AG09309 (cell line): ENCODE results near the gene CLIP4.

ENCODE experiments used
- DNase-seq: peaks from one replicate; pipeline ENCODE4 v3.0.0-alpha.2; 2010; ENCODE audit warnings: low read depth
- H3K4me3 ChIP-seq: 2 replicates; pipeline ENCODE4 v1.5.1; 2011; ENCODE audit warnings: mild to moderate bottlenecking, low read depth, low read length, moderate library complexity; ENCODE audit not compliant: control insufficient read depth
- CTCF ChIP-seq: IDR thresholded peaks from 2 replicates; pipeline ENCODE4 v1.5.1; 2011; ENCODE audit warnings: mild to moderate bottlenecking, low read depth, low read length, inconsistent platforms; ENCODE audit not compliant: insufficient read depth, control insufficient read depth; ENCODE audit errors: missing control alignments

CLIP4 gene

GRCh38 chr2:29222381-29223179, 107.4 kb downstream of the CLIP4 start:
- no peak for TF ChIP-seq CTCF
- no peak overlapping the region for H3K4me3 ChIP-seq
- DNase-seq: no peak

- DNase-seq: no peak
These were observed 108.0 kb downstream of the CLIP4 start for GRCh38 chr2:29223257-29223656.

GRCh38 chr2:29223851-29224692, 108.9 kb downstream of the CLIP4 start:
- no peak for TF ChIP-seq CTCF
- peak; percentile 8 for DNase-seq
- no peak overlapping the region for H3K4me3 ChIP-seq

More at GRCh38 chr2:29223257-29223656, 108.0 kb downstream of the CLIP4 start:
- no peak for TF ChIP-seq CTCF
- no peak overlapping the region for H3K4me3 ChIP-seq

GRCh38 chr2:29224693-29225551, 109.7 kb downstream of the CLIP4 start:
- DNase-seq: no peak
- no peak for TF ChIP-seq CTCF
- H3K4me3 ChIP-seq: no peak overlapping the region

GRCh38 chr2:29225814-29226213, 110.6 kb downstream of the CLIP4 start:
- no peak overlapping the region for H3K4me3 ChIP-seq
- DNase-seq: no peak
- no peak for TF ChIP-seq CTCF

- H3K4me3 ChIP-seq: no peak overlapping the region
- no peak for DNase-seq
- TF ChIP-seq CTCF: no peak
These were observed 111.2 kb downstream of the CLIP4 start for GRCh38 chr2:29226375-29226774.
